Adrenal gland (tissue), 12 donors: ENCODE results near the gene TAGLN3. TPM values are rescaled to one million over a fixed set of nuclear protein-coding genes. Genes with fewer than 3 reads are reported as not detected.

Experiments
- DNase-seq, 7 donors: peaks; one replicate each; pipeline ENCODE4 v3.0.0-alpha.2; 2019 to 2020
- H3K27ac ChIP-seq, 5 donors: fragments of 200-600 bp; sonication (generic) in 4 of 5; 1 replicate in 3 of 5; 2 replicates in 2 of 5; pipeline versions ENCODE4 v1.5.1 to v1.8.0; 2016 to 2020; ENCODE audit warnings: mild to moderate bottlenecking in 1 of 5
- H3K27me3 ChIP-seq: fragments of 200-600 bp; 2 replicates; pipeline ENCODE4 v1.8.0; 2021
- H3K36me3 ChIP-seq, 2 donors: fragments of 200-600 bp; replicated peaks in 1 of 2; 1 replicate in 1 of 2; 2 replicates in 1 of 2; pipeline versions ENCODE4 v1.5.1 to v1.8.0; 2018 to 2022
- H3K4me1 ChIP-seq, 2 donors: fragments of 200-600 bp; replicated peaks in 1 of 2; 1 replicate in 1 of 2; 2 replicates in 1 of 2; pipeline versions ENCODE4 v1.5.1 to v1.8.0; 2018 to 2021
- H3K4me3 ChIP-seq, 4 donors: fragments of 200-600 bp; sonication (generic) in 3 of 4; one replicate each; pipeline ENCODE4 v1.5.1; 2016 to 2018
- H3K9me3 ChIP-seq, 3 donors: fragments of 200-600 bp; sonication (generic) in 1 of 3; replicated peaks in 1 of 3; 1 replicate in 2 of 3; 2 replicates in 1 of 3; pipeline versions ENCODE4 v1.5.1 to v1.8.0; 2016 to 2021
- CTCF ChIP-seq, 6 experiments: fragments of 450-650 bp in 4 of 6; fragments of 200-600 bp in 2 of 6; sonication (generic) in 1 of 6; IDR thresholded peaks; 1 replicate in 5 of 6; 2 replicates in 1 of 6; pipeline versions ENCODE4 v1.5.1 to v1.8.0; 2016 to 2021; ENCODE audit warnings: antibody characterized with exemption in 6 of 6, mild to moderate bottlenecking in 2 of 6, moderate library complexity in 1 of 6
- POLR2A ChIP-seq, 2 donors: fragments of 450-650 bp; IDR thresholded peaks; one replicate each; pipeline ENCODE4 v1.6.1; 2017; ENCODE audit warnings: antibody characterized with exemption in 2 of 2, mild to moderate bottlenecking in 2 of 2, moderate library complexity in 1 of 2
- WGBS, 4 donors: extraction: QIAGEN DNeasy Blood & Tissue Kit in 2 of 4; methylation state at CpG; one replicate each; pipeline versions ENCODE4 v1.1.5 to v1.1.7; 2013 to 2017; 5-methylcytosine and 5-hydroxymethylcytosine counted together
- intact Hi-C, 2 donors: fragments of 100-400 bp; cut with DNase I; formaldehyde crosslinking; loops; one replicate each; pipeline versions ENCODE4 v1.14.1 to v1.15.0; 2022 to 2023
- polyA plus RNA-seq, 3 donors: library from polyadenylated mRNA; stranded (reverse); fragments of 200-250 nt in 2 of 3; fragments of 350-450 nt in 1 of 3; fragmentation: Illumina TruSeq in 1 of 3; extraction: RNeasy Lipid Tissue Mini Kit (QIAGEN cat#74804) in 1 of 3; gene quantifications; one replicate each; pipeline ENCODE4 v1.2.3, GENCODE V29; 2013 to 2014
- total RNA-seq, 9 donors: library from RNA; depleted of rRNA in 4 of 9; stranded (reverse); fragments of >200 nt in 4 of 9; fragments of 120-200 nt in 1 of 9; fragmentation: NEBNext Ultra II Directional in 1 of 9; extraction: Animal tissue kit (Norgen Biotek cat#: 25700) in 1 of 9; gene quantifications; one replicate each; pipeline versions ENCODE4 v1.1.0 to v1.2.4, GENCODE V29; 2013 to 2023
- donor health status: healthy with polysubstance abuse.
- donor health status: Bipolar disorder and iron deficiency.
- donor health status: DM: yes; HTN: yes; CAD: no.
- donor health status: DM: no; HTN: no; CAD: no.
- donor health status: DM: no; HTN: no; CAD: no.
- donor health status: DM: yes; HTN: yes; CAD: no.

Gene TAGLN3
- total and polyA plus RNA-seq, 12 donors, result 0.55 to 52.1 (median 12.8) TPM; not detected in 3

GRCh38 chr3:112027142-112027541 is 28.4 kb downstream of the TAGLN3 start:
- 85 to 91% (median 87%) methylated on average over 4 of the region's 4 CpGs for WGBS, 4 donors
- Histone ChIP-seq H3K27ac (no peak overlapping the region), H3K4me1 (peaks cover under 1 to 1% of the 10 kb centered on the region in 2 donors), H3K9me3 (no peaks in the 10 kb centered on the region), H3K36me3 (no peaks in the 10 kb centered on the region), H3K27me3 (no peaks in the 10 kb centered on the region), H3K4me3 (no peak overlapping the region)
- TF ChIP-seq CTCF (IDR thresholded peaks at IDR 0.05), result no peak
- TF ChIP-seq POLR2A (IDR thresholded peaks at IDR 0.05), result no peak
- DNase-seq, result no peak
- intact Hi-C loops, result no loop called here

- intact Hi-C loops, result no loop called here
- Histone ChIP-seq H3K27ac (no peak overlapping the region), H3K27me3 (no peaks in the 10 kb centered on the region), H3K9me3 (no peaks in the 10 kb centered on the region), H3K36me3 (no peaks in the 10 kb centered on the region), H3K4me1 (peaks cover 5 to 6% of the 10 kb centered on the region in 2 donors), H3K4me3 (no peak overlapping the region)
- 32 to 40% (median 37%) methylated on average over 4 of the region's 4 CpGs for WGBS, 4 donors
- peak; percentile 29 to 89 (median 86) for DNase-seq
- TF ChIP-seq CTCF (IDR thresholded peaks at IDR 0.05) (no peak), POLR2A (IDR thresholded peaks at IDR 0.05) (no peak)
Observed at GRCh38 chr3:112027826-112028225, 29.1 kb downstream of the TAGLN3 start.

GRCh38 chr3:112030901-112031300 is 32.2 kb downstream of the TAGLN3 start:
- Histone ChIP-seq H3K9me3 (no peaks in the 10 kb centered on the region), H3K4me3 (no peak overlapping the region), H3K4me1 (peaks cover 5 to 11% of the 10 kb centered on the region in 2 donors), H3K36me3 (no peaks in the 10 kb centered on the region), H3K27me3 (no peaks in the 10 kb centered on the region), H3K27ac (no peak overlapping the region)
- intact Hi-C loops, result no loop called here
- no peak for DNase-seq
- 88 to 96% (median 93%) methylated on average over 5 of the region's 5 CpGs for WGBS, 4 donors
- TF ChIP-seq CTCF (IDR thresholded peaks at IDR 0.05) (no peak), POLR2A (IDR thresholded peaks at IDR 0.05) (no peak)

- Histone ChIP-seq H3K36me3 (no peaks in the 10 kb centered on the region), H3K4me3 (no peak overlapping the region), H3K27ac (peak overlapping the region in 2 of 5 donors; percentile 20 to 59), H3K9me3 (no peaks in the 10 kb centered on the region), H3K27me3 (no peaks in the 10 kb centered on the region), H3K4me1 (peaks cover 5 to 11% of the 10 kb centered on the region in 2 donors)
- TF ChIP-seq CTCF (IDR thresholded peaks at IDR 0.05), result no peak
- WGBS, 4 donors, result 36 to 44% (median 40%) methylated on average over 5 of the region's 5 CpGs
- intact Hi-C loops, result no loop called here
- peak; percentile 39 to 83 (median 65) for DNase-seq
Observed at GRCh38 chr3:112032098-112032731, 33.5 kb downstream of the TAGLN3 start.
